CD14-positive monocyte (primary cell): ENCODE measurements around the gene MALAT1. TPM values are rescaled to one million over a fixed set of nuclear protein-coding genes. Genes with fewer than 3 reads are reported as not detected.

Experiments used
- DNase-seq, 3 donors: peaks; one replicate each; pipeline ENCODE4 v3.0.0-alpha.2; 2011 to 2022
- H2AFZ ChIP-seq: 2 replicates; pipeline ENCODE4 v1.6.0; 2012; ENCODE audit warnings: mild to moderate bottlenecking, low read depth, low read length, inconsistent platforms; ENCODE audit not compliant: insufficient read depth, poor library complexity, severe bottlenecking
- H3K27ac ChIP-seq, 2 donors: 1 replicate in 1 of 2; 2 replicates in 1 of 2; pipeline ENCODE4 v1.5.1; 2012 to 2013; ENCODE audit warnings: low read length in 2 of 2, control low read depth in 1 of 2, inconsistent platforms in 1 of 2, low read depth in 1 of 2, mild to moderate bottlenecking in 1 of 2
- H3K27me3 ChIP-seq, 2 donors: one replicate each; pipeline versions ENCODE4 v1.6.0 to v1.6.1; 2011 to 2013; ENCODE audit warnings: low read length in 2 of 2; ENCODE audit not compliant: control insufficient read depth in 2 of 2, insufficient read depth in 2 of 2
- H3K36me3 ChIP-seq, 2 donors: replicated peaks in 1 of 2; 1 replicate in 1 of 2; 2 replicates in 1 of 2; pipeline versions ENCODE4 v1.5.1 to v1.6.1; 2012 to 2013; ENCODE audit warnings: low read length in 2 of 2, control low read depth in 1 of 2, inconsistent platforms in 1 of 2, mild to moderate bottlenecking in 1 of 2; ENCODE audit not compliant: insufficient read depth in 2 of 2, control insufficient read depth in 1 of 2
- H3K4me1 ChIP-seq, 2 donors: 1 replicate in 1 of 2; 2 replicates in 1 of 2; pipeline versions ENCODE4 v1.5.1 to v1.6.1; 2012 to 2013; ENCODE audit warnings: low read length in 2 of 2, control low read depth in 1 of 2, inconsistent platforms in 1 of 2, mild to moderate bottlenecking in 1 of 2, moderate library complexity in 1 of 2; ENCODE audit not compliant: insufficient read depth in 2 of 2, control insufficient read depth in 1 of 2
- H3K4me2 ChIP-seq: replicated peaks from 2 replicates; pipeline ENCODE3; 2012; ENCODE audit warnings: low read length, moderate library complexity, mild to moderate bottlenecking; ENCODE audit not compliant: poor library complexity, severe bottlenecking; ENCODE audit errors: extremely low read depth
- H3K4me3 ChIP-seq, 3 experiments: fragments of 200-600 bp in 1 of 3; sonication (generic) in 1 of 3; replicated peaks in 1 of 3; 1 replicate in 2 of 3; 2 replicates in 1 of 3; pipeline ENCODE4 v1.5.1; 2011 to 2013; ENCODE audit warnings: low read length in 3 of 3, mild to moderate bottlenecking in 3 of 3, control low read depth in 2 of 3, low read depth in 2 of 3, inconsistent platforms in 1 of 3, moderate library complexity in 1 of 3
- H3K79me2 ChIP-seq: 2 replicates; pipeline ENCODE4 v1.6.0; 2012; ENCODE audit warnings: mild to moderate bottlenecking, control low read depth, inconsistent platforms, low read length, moderate library complexity; ENCODE audit not compliant: insufficient read depth
- H3K9ac ChIP-seq: 2 replicates; pipeline ENCODE4 v1.6.0; 2017; ENCODE audit warnings: low read length, mild to moderate bottlenecking; ENCODE audit not compliant: insufficient read depth, poor library complexity, severe bottlenecking
- H3K9me3 ChIP-seq, 2 donors: replicated peaks in 1 of 2; 1 replicate in 1 of 2; 2 replicates in 1 of 2; pipeline versions ENCODE4 v1.5.1 to v1.6.1; 2012 to 2013; ENCODE audit warnings: low read length in 2 of 2, control low read depth in 1 of 2; ENCODE audit not compliant: control insufficient read depth in 1 of 2, insufficient read depth in 1 of 2
- H4K20me1 ChIP-seq: 2 replicates; pipeline ENCODE4 v1.6.0; 2012; ENCODE audit warnings: mild to moderate bottlenecking, low read length, control low read depth, moderate library complexity; ENCODE audit not compliant: insufficient read depth
- H3K27ac Mint-ChIP-seq, 7 donors: one replicate each; pipeline ENCODE4 v1.8.0; 2020; ENCODE audit warnings: mild to moderate bottlenecking in 7 of 7, mixed read lengths in 7 of 7, moderate library complexity in 6 of 7, inconsistent platforms in 2 of 7
- H3K27me3 Mint-ChIP-seq, 3 donors: one replicate each; pipeline ENCODE4 v1.8.0; 2021 to 2022; ENCODE audit warnings: low read depth in 3 of 3, mild to moderate bottlenecking in 3 of 3, mixed read lengths in 3 of 3, moderate library complexity in 3 of 3, inconsistent platforms in 1 of 3
- H3K36me3 Mint-ChIP-seq, 2 donors: one replicate each; pipeline ENCODE4 v1.8.0; 2020; ENCODE audit warnings: mixed read lengths in 2 of 2, inconsistent platforms in 1 of 2, mild to moderate bottlenecking in 1 of 2
- H3K4me1 Mint-ChIP-seq: one replicate; pipeline ENCODE4 v1.8.0; 2020; ENCODE audit warnings: mild to moderate bottlenecking, mixed read lengths
- H3K4me3 Mint-ChIP-seq, 2 donors: one replicate each; pipeline ENCODE4 v1.8.0; 2020; ENCODE audit warnings: mild to moderate bottlenecking in 2 of 2, mixed read lengths in 2 of 2, moderate library complexity in 1 of 2
- H3K9me3 Mint-ChIP-seq, 7 donors: one replicate each; pipeline ENCODE4 v1.8.0; 2020 to 2022; ENCODE audit warnings: mixed read lengths in 7 of 7, mild to moderate bottlenecking in 6 of 7, moderate library complexity in 6 of 7, inconsistent platforms in 2 of 7
- CTCF ChIP-seq: fragments of 200-600 bp; IDR thresholded peaks from one replicate; pipeline ENCODE4 v1.8.0; 2022; ENCODE audit warnings: antibody characterized with exemption, mild to moderate bottlenecking
- WGBS: methylation state at CpG from one replicate; pipeline ENCODE4 v1.1.5; 2013; ENCODE audit warnings: missing lambda C conversion rate; ENCODE audit not compliant: insufficient coverage; 5-methylcytosine and 5-hydroxymethylcytosine counted together
- intact Hi-C, 2 donors: fragments of 100-400 bp; cut with micrococcal nuclease; formaldehyde crosslinking; loops; one replicate each; pipeline versions ENCODE4 v1.15.0 to v1.15.1; 2023
- polyA plus RNA-seq, 3 donors: library from polyadenylated mRNA; depleted of rRNA in 1 of 3; unstranded in 2 of 3; stranded (reverse) in 1 of 3; fragments of 300-500 nt in 2 of 3; fragments of >200 nt in 1 of 3; fragmentation: Illumina TruSeq in 2 of 3; gene quantifications; 1 replicate in 2 of 3; 2 replicates in 1 of 3; pipeline ENCODE4 v1.2.3, GENCODE V29; 2012 to 2021
- small RNA-seq: library from RNA; depleted of rRNA; stranded (forward); fragments of <200 nt; gene quantifications from one replicate; pipeline ENCODE3, GENCODE V24; 2012; ENCODE audit warnings: low read depth; ENCODE audit not compliant: insufficient read length

The MALAT1 gene
- polyA plus RNA-seq, 3 donors: 263 to 815 (median 554) TPM

GRCh38 chr11:65555693-65556231, 56.9 kb downstream of the MALAT1 start:
- Histone ChIP-seq H4K20me1 (no peaks in the 10 kb centered on the region), H2AFZ (no peak overlapping the region), H3K4me2 (no peak overlapping the region), H3K36me3 (no peaks in the 10 kb centered on the region), H3K27ac (no peak overlapping the region), H3K4me1 (peaks cover 26 to 59% of the 10 kb centered on the region in 2 donors), H3K9me3 (no peaks in the 10 kb centered on the region), H3K27me3 (peaks cover 0 to 29% of the 10 kb centered on the region in 2 donors), H3K79me2 (no peaks in the 10 kb centered on the region), H3K4me3 (no peak overlapping the region), H3K9ac (peak overlapping the region; percentile 27)
- no peak for TF ChIP-seq CTCF
- peak; percentile 44 to 58 (median 50) for DNase-seq
- Mint-ChIP-seq H3K27ac (peak overlapping the region in 5 of 7 donors; percentile 17 to 79 (median 60)), H3K4me1 (peaks cover 60% of the 10 kb centered on the region), H3K27me3 (peaks cover 21 to 42% (median 36%) of the 10 kb centered on the region in 3 donors), H3K9me3 (peaks cover 0 to 2% (median 0%) of the 10 kb centered on the region in 7 donors), H3K4me3 (peak overlapping the region; percentile 42 to 53), H3K36me3 (peaks cover 0 to 9% of the 10 kb centered on the region in 2 donors)
- intact Hi-C loops: no loop called here
- no CpG with 5 or more reads among the region's 6 CpGs for WGBS

Small RNA genes within 50 kb of the gene (small RNA-seq; reads per million reads assigned to genes)
- not detected for gene RF01684

Other genes starting within 250 kb of the MALAT1 start
- gene POLA2, start 237.1 kb upstream of the MALAT1 start, polyA plus RNA-seq: 1 to 10 TPM; 4.0 to 8.3 (median 5.2) TPM
- gene CDC42EP2, start 184.2 kb upstream of the MALAT1 start, polyA plus RNA-seq: 10 to 100 TPM in 2 of 3 donors, 1 to 10 TPM in 1; 5.4 to 15.6 (median 10.1) TPM
- 10 to 100 TPM; 35.7 to 39.0 (median 35.9) TPM for gene DPF2, start 165.2 kb upstream of the MALAT1 start, polyA plus RNA-seq
- gene TIGD3, start 144.3 kb upstream of the MALAT1 start, polyA plus RNA-seq: 1 to 10 TPM; 1.7 to 3.7 (median 2.8) TPM
- 10 to 100 TPM in 1 of 3 donors, 1 to 10 TPM in 2; 3.7 to 11.3 (median 4.1) TPM for gene SLC25A45, start 116.4 kb upstream of the MALAT1 start, polyA plus RNA-seq
- gene FRMD8, start 112.4 kb upstream of the MALAT1 start, polyA plus RNA-seq: 10 to 100 TPM; 33.7 to 41.2 (median 35.4) TPM
- gene NEAT1, start 76.2 kb upstream of the MALAT1 start, polyA plus RNA-seq: 100 to 1,000 TPM in 1 of 3 donors, 1 to 10 TPM in 1, under 1 TPM in 1; 0.90 to 293 (median 1.3) TPM
- 10 to 100 TPM; 18.6 to 71.6 (median 29.7) TPM for gene SCYL1, start 26.0 kb downstream of the MALAT1 start, polyA plus RNA-seq
- 10 to 100 TPM in 1 of 3 donors, 1 to 10 TPM in 2; 3.4 to 19.4 (median 4.6) TPM for gene LTBP3, start 59.3 kb downstream of the MALAT1 start, polyA plus RNA-seq
- 10 to 100 TPM; 48.5 to 65.1 (median 56.2) TPM for gene ZNRD2, start 71.4 kb downstream of the MALAT1 start, polyA plus RNA-seq
- 100 to 1,000 TPM in 1 of 3 donors, 10 to 100 TPM in 2; 51.3 to 139 (median 70.8) TPM for gene FAM89B, start 73.5 kb downstream of the MALAT1 start, polyA plus RNA-seq
- gene EHBP1L1, start 77.0 kb downstream of the MALAT1 start, polyA plus RNA-seq: 100 to 1,000 TPM in 1 of 3 donors, 10 to 100 TPM in 2; 29.6 to 507 (median 42.6) TPM
- gene KCNK7, start 96.8 kb downstream of the MALAT1 start, polyA plus RNA-seq: 1 to 10 TPM in 1 of 3 donors, not detected in 2; 4.3 TPM
- gene MAP3K11, start 115.2 kb downstream of the MALAT1 start, polyA plus RNA-seq: 100 to 1,000 TPM in 1 of 3 donors, 10 to 100 TPM in 2; 20.8 to 116 (median 32.0) TPM
- gene PCNX3, start 116.7 kb downstream of the MALAT1 start, polyA plus RNA-seq: 10 to 100 TPM in 1 of 3 donors, 1 to 10 TPM in 1, under 1 TPM in 1; 0.58 to 36.4 (median 1.7) TPM
- gene SIPA1, start 139.1 kb downstream of the MALAT1 start, polyA plus RNA-seq: 100 to 1,000 TPM in 1 of 3 donors, 10 to 100 TPM in 2; 83.4 to 110 (median 86.5) TPM
- 10 to 100 TPM; 21.3 to 67.9 (median 30.9) TPM for gene RELA, start 163.9 kb downstream of the MALAT1 start, polyA plus RNA-seq
- gene KAT5, start 213.2 kb downstream of the MALAT1 start, polyA plus RNA-seq: 10 to 100 TPM; 32.5 to 48.7 (median 33.1) TPM
- 100 to 1,000 TPM in 1 of 3 donors, 10 to 100 TPM in 2; 33.3 to 131 (median 95.2) TPM for gene RNASEH2C, start 221.8 kb downstream of the MALAT1 start, polyA plus RNA-seq